Activated T-cell treated with anti-CD3 and anti-CD28 coated beads for 1 hour (primary cell): ENCODE measurements around the gene GNAT1.
A peak's percentile ranks its signal among the peaks of the same experiment; 100 is the strongest.

Experiments
- DNase-seq: peaks from one replicate; pipeline ENCODE4 v3.0.0-alpha.2; 2020; ENCODE audit warnings: low read depth

The GNAT1 gene

DNA sequence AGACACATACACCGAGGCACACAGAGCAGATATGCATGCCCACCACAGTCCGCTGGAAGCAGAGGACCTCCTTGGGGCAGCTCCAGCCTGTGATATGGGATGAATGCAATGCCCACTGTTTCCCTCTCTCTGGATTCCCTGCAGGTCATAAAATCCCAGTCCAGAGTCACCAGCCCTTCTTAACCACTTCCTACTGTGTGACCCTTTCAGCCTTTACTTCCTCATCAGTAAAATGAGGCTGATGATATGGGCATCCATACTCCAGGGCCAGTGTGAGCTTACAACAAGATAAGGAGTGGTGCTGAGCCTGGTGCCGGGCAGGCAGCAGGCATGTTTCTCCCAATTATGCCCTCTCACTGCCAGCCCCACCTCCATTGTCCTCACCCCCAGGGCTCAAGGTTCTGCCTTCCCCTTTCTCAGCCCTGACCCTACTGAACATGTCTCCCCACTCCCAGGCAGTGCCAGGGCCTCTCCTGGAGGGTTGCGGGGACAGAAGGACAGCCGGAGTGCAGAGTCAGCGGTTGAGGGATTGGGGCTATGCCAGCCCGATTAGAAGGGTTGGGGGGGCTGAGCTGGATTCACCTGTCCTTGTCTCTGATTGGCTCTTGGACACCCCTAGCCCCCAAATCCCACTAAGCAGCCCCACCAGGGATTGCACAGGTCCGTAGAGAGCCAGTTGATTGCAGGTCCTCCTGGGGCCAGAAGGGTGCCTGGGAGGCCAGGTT, at the start of gene GNAT1:
Gene GNAT1, plus strand, starts transcription at position 675 of the 725 bp plus-strand sequence. CDS start 116 bp downstream, outside the sequence.
- no peak for DNase-seq

- no peak for DNase-seq
Measured at GRCh38 chr3:50146316-50146901, 45.0 kb upstream of the GNAT1 start.

- DNase-seq, result no peak
Measured at GRCh38 chr3:50147016-50147415, 44.4 kb upstream of the GNAT1 start.

GRCh38 chr3:50147447-50147846, 44.0 kb upstream of the GNAT1 start:
- no peak for DNase-seq

GRCh38 chr3:50147861-50148260, 43.5 kb upstream of the GNAT1 start:
- no peak for DNase-seq

GRCh38 chr3:50150404-50150750, 41.0 kb upstream of the GNAT1 start:
- no peak for DNase-seq

DNA sequence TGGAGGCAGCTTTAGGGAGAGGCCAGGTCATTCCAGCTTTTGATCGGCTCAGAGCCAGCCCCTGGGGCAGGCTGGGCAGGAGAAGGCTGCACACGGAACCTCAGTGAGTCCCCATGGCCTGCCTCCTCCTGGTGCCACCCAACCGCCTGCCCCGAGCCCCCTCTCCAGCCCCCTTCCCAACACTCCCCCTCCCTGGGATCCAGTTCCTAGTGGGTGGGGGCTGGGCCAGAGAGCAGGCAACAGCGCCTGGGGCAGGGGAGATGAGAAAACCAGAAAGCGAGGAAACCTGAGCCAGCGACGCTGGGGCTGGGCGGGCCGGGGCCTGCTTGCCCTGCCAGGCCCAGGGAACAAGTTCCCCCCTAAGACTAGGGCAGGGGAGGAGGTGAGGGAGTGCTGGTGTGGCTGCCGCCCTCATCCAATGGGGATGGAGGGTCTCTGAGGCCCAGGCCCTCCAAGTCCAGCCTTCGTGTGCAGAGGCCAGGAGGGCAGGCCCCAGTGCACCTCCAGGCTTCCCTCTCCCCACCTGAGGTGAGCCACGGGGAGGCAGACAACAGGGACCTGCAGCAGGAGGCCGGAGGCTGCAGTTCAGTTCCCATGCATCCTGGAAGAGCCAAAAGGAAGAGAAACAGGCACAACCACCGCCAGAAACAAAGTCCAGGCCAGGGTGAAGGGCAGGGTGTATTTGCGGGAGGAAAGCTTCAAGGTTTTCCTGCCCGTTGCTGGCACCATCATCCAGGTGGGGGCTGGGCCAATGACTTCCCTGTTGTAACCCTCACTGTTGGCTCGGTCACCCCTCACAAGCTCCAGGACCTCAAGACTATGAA, 40.3 kb upstream of the GNAT1 start:
- no peak for DNase-seq

DNA sequence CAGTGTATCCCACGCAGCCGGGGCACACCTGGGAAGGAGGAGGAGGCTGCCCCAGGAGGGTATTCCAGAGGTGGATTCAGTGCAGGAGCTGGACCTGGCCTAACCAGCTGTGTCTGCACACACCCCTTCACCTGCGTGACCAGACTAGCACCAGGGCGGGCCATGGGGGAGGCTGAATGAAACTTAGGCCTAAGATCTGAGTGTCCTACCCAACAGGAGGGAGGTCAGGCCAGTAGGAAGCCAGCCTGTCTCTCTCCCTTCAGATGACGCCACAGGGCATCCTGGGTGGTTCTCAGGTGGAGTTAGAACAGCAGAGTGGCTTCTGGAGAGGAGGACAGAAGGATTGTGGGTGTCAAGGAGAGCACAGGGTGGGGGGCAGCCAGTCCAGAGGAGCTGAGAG, 39.7 kb upstream of the GNAT1 start:
- DNase-seq, result no peak

DNA sequence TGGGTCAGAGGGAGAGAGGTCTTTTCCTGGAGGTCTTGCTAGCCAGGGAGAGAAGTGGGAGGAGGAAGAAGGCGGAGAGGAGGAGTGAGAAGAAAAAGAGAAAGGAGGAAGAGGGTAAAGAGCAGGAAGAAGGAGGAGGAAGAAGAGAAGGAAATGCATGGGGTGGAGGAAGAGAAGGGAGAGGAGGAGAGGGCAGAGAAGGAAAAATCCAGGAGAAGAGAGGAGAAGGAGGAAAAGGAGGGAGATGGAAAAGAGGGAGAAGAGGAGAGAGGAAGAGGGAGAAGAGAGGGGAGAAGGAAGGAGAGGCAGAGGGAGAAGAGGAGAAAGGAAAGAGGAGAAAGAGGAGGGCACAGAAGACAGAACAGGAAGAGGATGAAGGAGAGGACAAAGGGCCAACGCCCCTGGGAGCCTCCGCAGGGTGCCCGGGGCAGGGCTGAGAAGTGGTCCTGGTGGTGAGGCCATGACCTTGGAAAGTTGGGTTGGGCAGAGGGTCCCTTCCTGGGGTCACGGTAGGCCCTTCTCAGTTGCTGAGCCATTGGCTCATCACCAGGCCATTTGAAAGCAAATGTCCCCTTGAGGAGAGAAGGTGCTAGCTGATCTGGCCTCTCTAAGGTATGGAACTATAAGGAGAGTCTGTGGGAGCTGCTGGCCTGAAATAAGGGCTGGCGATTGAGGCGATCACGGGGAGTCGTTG, 37.5 kb upstream of the GNAT1 start:
- DNase-seq, result no peak

- no peak for DNase-seq
Measured at GRCh38 chr3:50154476-50154839, 37.0 kb upstream of the GNAT1 start.

- DNase-seq, result peak; percentile 58
Measured at GRCh38 chr3:50154840-50155490, 36.4 kb upstream of the GNAT1 start, which contains the start of gene SEMA3F. Gene SEMA3F (plus strand): TSS chr3:50155324. CDS start chr3:50159623, 4,299 bp downstream.

- no peak for DNase-seq
Measured at GRCh38 chr3:50155491-50155878, 35.9 kb upstream of the GNAT1 start.

DNA sequence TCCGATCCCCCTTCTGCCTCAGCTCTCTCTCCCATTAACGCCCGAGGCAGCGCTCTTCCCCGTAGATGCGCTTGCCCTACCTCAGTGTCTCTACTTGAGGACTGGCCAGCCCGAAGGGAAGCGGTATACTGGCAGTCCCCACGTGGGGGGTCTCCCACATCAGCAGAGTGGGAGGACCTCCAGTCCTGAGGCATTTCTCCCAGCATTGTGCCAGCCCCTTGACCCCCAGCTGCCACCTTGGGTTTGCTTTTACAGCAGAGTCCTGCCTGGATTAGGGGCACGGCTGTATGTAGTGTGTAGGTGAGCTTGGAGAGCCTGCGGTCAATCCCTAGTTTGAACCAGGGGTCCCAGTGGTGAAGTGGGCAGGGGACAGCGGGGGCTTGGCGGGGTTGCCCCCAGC, 35.5 kb upstream of the GNAT1 start:
- no peak for DNase-seq

- no peak for DNase-seq
Measured at GRCh38 chr3:50156549-50157493, 34.6 kb upstream of the GNAT1 start.

DNA sequence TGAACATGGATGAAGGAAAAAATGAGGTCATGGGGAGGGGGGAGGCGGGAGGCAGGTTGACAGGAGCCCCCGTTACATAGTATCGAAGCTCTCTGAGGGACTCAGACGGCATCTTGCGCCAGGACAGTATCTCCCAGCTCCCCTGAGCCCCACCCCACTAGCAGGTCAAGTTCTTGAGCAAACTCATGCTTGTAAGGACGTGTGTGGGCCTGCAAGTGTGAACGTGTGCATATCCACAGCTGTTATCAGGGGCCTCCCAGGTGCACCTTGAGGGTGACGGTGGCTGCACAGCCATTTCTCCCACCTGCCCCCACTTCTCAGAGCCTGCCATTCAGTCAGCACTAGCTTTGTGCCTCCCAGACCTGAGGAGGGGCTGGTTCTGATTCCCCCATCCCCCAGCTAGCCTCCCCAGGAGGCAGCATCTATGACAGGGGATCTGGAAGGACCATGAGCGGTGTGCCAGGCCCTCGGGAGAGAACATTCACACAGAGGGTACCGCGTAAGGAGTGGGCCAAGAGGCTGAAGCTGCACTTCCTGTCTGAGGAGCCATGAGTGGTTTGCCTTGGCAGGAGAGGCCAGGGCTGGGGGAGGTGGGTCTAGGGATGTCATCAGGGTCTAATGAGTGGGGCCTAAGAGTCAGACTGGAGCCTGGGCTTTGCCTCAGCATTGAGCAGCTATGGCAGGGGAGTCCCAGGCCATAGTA, 33.4 kb upstream of the GNAT1 start:
- no peak for DNase-seq

- DNase-seq, result no peak
Measured at GRCh38 chr3:50158530-50159146, 32.8 kb upstream of the GNAT1 start.

DNA sequence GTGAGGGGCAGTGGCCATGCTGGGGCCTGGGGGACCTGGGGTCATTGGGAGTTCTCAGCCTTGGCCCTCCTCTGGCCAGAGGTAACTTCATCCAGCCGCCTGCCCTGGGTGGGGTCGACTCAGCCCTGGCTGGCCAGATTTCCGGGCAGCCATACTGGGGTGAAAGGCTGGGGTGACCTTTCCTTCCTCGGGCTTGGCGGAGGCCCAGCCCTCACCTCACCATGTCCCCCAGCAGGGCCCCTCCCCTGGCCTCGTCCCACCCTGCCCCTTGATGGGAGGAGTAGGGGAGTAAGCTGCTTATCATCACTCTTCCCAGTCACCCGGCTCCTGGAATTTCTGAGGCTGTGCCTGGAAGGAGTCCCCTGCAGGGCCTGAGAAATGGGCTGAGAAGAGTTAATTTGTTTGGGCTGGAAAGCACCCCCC, 30.8 kb upstream of the GNAT1 start:
- no peak for DNase-seq

DNA sequence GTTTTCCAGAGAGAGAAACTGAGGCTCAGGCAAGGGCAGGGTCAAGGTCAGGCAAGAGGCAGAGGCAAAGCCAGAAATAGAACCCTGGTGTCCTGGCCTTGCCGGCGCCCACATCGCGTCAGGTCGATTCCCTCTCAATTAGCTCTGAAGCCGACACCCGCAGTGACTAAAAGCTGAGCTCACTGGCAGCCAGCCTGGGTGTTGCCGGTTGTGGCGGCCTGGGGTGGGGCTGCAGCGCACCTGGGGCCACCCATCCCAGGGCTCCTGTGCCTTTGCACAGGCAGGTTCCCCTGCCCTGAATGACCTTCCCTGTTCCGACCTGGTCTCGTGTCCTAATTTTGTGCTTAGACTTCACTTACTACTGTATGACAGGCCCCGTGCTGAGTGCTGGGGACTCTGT, 30.1 kb upstream of the GNAT1 start:
- no peak for DNase-seq

GRCh38 chr3:50162034-50162883, 29.2 kb upstream of the GNAT1 start:
- DNase-seq, result no peak
